Hindlimb muscle (tissue), 1 donor: ENCODE measurements around the gene HNRNPA3. TPM values are rescaled to one million over a fixed set of nuclear protein-coding genes. Genes with fewer than 3 reads are reported as not detected.
"Not testable (repeated sequence)": the region's sequence is repeated elsewhere in the genome, so short reads cannot be mapped to it uniquely, and the experiment has no call there.

Source experiments
- DNase-seq: peaks from one replicate; pipeline ENCODE4 v3.0.0-alpha.2; 2013
- polyA plus RNA-seq: library from polyadenylated mRNA; unstranded; fragments of 120-200 nt; gene quantifications from one replicate; pipeline ENCODE4 v1.2.1, GENCODE V29; 2013; ENCODE audit not compliant: insufficient read length

The HNRNPA3 gene
- polyA plus RNA-seq, 1 donor = 290 TPM

DNA sequence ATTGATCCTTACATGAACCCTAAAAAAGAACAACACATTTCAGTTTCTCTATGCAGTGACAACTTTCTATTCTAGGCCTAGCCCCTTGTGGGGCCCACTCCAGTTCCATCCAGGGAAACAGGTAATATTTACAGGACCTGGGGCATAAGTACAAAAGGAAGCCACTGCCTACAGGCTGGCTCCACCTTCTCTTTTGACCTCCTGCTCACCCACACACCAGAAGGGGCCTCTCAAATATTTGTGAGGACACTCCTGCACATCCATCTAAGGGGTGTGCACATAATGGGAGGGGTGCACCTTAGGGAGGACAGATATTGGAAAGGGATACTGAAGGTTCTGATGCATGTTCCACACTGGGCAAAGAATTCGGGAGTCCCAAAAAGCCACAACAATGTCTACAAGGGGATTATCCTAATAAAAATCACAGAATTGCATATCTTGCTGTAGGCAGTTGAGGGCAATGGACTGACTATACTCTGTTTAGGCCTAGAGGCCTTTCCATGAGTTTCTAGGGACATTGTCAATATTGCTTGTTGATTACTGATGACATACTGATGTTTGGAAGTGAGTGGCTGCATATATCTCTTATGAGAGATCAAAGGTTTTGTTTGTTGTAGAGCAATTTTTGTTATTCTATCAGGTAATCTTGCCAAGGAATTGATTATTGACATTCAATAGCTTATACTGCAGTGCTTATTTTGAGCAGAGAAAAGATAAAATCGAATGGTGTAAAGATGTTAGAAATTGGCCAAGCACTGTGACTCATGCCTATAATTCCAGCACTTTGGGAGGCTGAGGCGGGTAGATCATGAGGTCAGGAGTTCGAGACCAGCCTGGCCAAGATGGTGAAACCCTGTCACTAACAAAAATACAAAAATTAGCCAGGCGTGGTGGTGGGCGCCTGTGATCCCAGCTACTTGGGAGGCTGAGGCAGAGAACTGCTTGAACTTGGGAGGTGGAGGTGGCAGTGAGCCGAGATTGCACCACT lies 23.8 kb upstream of the HNRNPA3 start:
- no peak for DNase-seq

GRCh38 chr2:177190941-177191340 lies 21.7 kb upstream of the HNRNPA3 start:
- no peak for DNase-seq

DNA sequence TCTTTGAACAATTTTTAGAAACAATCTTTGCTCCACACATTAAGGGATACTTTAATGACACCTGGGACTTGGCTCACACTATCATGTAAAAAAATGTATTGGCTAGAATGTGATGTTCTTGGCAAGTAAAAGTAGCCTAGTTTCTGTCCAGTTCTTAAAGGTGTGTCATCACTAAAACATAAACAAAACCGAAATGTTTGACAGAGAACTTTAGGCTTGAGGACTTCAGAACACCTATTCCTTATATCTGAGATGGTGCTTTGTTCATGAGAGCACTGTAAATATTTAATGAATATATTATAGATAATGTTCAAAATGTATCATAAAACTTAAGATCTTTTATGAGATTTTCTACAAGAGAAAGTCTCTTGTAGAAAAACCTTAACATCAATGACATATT lies 19.8 kb upstream of the HNRNPA3 start:
- no peak for DNase-seq

DNA sequence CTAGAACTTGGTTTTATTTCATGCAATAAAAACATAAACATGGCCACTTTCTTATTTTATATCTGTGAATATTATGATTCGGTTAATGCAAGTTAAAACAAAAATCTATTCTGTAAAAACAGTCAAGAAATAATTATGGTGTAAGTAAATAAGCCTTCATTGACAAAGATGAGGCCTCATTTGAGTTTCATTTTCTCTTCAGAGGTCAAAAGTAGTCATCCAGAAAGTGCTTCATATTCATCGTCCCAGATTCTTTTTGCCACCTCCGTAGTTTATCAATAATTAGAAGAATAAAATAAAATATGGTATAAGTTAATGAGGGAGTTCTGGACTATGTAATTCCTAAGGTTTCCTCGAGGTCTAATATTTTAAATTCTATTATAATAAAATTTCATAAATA lies 19.4 kb upstream of the HNRNPA3 start:
- DNase-seq = no peak

GRCh38 chr2:177195194-177195593 lies 17.4 kb upstream of the HNRNPA3 start:
- DNase-seq = no peak

DNA sequence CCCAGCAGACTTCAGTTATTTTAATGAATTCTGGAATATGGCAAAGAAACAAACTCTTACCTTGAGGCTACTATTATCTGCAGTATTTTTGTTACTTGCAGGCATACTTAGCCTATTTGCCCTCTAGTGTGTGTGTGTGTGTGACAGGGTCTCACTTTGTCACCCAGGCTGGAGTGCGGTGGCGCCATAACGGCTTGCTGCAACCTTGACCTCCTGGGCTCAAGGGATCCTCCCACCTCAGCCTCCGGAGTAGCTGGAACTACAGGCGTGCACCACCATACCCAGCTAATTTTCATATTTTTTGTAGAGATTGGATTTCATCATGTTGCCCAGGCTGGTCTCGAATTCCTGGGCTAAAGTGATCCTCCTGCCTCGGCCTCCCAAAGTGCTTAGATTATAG lies 12.2 kb upstream of the HNRNPA3 start:
- not testable (repeated sequence) for DNase-seq

DNA sequence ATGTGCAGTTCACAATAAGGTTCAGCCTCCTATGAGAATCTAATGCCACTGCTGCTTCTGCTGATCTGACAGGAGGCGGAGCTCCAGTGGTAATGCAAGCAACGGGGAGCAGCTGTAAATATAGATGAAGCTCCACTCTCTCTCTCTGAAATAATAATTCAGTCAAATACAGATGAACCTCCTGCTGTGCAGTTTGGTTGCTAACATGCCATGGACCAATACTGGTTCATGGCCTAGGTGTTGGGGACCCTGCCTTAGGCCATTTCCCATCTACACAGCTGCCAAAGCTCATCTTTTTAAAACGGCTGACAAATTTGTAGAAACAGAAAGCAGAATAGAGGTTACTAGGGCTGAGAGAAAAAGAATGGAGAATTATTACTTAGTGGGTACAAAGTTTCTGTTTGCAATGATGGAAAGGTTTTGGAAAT lies 10.7 kb upstream of the HNRNPA3 start:
- no peak for DNase-seq

- DNase-seq = no peak
These were observed 8.2 kb upstream of the HNRNPA3 start for GRCh38 chr2:177204417-177204816.

DNA sequence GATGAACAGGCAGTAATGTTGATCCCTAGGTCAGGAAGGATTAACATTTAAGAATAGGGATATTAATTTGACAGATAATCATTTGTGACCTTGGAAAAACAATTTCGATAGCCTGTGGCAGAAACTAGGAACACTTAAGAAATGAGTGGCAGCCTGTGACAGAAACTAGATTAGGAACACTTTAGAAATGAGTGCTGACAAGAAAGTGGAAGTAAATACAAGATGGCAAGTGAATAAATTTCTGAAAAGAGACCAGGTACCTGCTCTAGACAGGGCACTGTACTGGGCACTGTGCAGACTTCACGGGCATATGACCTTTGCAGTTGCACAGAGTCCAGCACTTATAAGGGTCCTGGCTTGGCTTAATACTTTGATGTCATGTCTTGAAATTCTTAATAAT lies 5.5 kb upstream of the HNRNPA3 start:
- no peak for DNase-seq

GRCh38 chr2:177211169-177211568 lies 1.4 kb upstream of the HNRNPA3 start:
- no peak for DNase-seq

DNA sequence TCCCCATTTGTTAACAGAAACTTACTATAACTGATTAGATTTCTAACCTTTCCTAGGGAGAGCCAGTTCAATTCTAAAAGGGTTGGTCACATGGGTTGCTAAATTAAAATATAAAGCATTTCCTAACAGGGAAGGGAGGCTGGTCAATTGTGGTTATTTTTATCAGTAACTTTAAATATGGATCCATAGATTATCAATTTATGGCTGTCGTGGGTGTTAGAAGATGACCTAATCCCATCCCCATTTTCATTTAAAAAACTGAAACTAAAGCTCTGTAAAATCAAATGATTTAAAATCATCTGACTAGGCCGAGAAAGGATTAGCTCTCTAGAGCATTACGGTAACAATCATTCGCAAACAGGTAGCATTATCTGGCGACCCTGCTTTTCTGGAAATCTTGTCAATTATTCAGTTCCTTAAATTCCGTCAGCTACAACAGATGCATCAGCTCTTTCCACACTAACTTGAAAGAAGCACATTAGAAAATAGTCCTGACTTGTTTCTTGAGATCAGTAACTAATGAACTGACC lies 953 bp upstream of the HNRNPA3 start:
- no peak for DNase-seq

DNA sequence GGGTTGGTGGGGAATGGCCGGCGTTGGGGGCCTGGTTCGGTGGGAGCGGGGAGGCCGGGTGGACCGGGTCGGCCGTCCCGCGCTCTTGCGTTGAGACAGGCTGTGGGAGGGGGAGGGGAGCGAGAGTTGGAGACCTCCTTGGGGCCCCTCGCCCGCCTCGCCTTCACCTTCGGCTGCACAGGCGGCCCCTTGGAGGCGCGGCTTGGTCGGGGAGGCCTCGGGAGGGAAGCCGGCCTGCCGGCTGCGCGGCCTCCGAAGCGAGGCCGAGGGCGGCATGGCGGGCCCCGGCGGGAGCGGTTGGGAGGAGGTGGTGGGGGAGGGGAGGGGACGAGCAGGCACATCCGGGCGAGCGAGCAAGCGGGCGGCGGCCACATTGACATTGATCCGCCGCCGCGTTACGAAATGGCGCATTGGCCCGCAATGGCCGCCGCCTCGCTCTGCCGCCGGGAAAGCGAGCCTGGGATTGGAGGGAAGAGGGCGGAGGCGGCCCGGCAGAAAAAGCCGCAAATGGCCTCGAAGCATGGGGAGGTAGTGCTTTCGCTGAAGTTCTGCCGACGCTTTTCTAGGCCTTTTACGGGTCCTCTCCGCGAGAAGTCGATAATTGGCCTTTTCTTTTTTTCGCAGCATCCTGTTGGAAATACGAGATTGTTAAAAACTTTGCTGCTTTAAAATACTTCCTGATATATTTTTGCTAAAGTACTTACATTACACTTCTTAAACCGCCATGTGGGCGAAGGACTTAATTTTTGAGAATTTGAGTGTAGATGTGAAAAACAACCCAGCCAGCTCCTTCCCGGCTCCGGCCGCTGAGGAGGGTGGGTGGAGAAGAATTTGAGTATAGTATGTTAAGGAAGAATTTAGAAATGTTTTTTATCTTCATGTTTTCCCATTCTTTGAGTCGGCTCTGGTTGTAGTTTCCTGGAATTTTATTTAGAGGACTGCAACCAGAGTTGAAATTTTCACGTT lies 580 bp downstream of the HNRNPA3 start:
- DNase-seq = peak; percentile 89

GRCh38 chr2:177217247-177217843 lies 4.8 kb downstream of the HNRNPA3 start:
- no peak for DNase-seq

GRCh38 chr2:177219787-177220186 lies 7.2 kb downstream of the HNRNPA3 start:
- not testable (repeated sequence) for DNase-seq

DNA sequence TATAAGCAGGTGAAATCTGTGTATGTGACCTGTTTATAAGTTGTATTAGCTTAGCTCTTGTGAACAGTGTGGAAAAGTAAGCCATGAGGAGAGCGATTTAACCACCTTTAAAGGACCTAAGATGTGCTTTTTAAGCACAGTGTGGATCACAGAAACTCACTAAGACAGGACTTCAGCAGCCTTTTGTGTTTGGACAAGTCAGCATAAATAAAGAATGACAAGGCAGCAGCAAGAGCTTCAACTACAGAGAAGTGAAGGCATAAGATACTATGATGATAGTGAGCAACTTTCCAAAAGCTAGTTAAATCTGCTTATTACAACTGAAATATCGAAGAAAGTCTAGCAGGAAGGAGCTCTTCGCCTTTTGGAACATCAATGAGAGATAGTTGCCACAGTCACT lies 8.9 kb downstream of the HNRNPA3 start:
- DNase-seq = no peak

GRCh38 chr2:177221970-177222369 lies 9.4 kb downstream of the HNRNPA3 start:
- DNase-seq = no peak

- not testable (repeated sequence) for DNase-seq
These were observed 10.8 kb downstream of the HNRNPA3 start for GRCh38 chr2:177223436-177223835.

DNA sequence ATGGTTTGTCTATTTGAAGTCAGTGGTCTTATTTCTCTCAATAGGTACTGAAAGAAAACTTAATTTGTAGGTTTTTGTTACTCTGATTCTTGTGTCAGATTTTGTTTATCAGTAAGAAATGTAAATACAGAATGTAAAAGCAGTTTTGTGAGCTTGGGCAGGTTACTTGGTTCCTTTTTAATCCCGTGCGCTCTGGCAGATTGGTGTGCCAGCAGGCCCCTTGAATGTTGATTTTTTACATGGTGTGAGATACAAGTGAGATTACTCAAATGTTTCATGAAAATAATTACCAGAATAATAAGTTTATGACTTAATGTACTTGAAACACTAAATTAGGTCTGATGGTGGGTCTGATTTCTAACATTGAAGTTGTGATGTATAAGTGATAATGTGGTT lies 13.4 kb downstream of the HNRNPA3 start:
- no peak for DNase-seq

GRCh38 chr2:177229442-177230242 lies 17.0 kb downstream of the HNRNPA3 start:
- DNase-seq = no peak

DNA sequence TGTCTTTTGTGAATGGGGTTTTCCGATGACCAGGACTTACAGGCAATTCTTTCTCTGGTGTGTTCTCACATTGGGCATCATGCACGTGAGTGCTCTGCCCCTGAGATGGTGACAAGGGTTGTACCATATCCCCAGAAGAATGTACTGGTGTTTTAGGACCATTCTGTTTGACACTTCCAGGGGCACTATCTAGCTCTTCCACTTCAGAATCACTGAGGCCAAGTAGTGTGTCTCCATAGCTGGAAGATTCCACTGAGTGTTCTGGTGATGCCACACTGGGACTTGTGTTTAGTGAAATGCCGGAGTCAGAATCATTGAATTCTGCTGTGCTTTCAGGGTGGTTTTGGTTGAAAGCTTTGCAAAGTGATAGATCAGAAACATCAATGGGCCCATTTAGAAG lies 18.7 kb downstream of the HNRNPA3 start:
- no peak for DNase-seq

DNA sequence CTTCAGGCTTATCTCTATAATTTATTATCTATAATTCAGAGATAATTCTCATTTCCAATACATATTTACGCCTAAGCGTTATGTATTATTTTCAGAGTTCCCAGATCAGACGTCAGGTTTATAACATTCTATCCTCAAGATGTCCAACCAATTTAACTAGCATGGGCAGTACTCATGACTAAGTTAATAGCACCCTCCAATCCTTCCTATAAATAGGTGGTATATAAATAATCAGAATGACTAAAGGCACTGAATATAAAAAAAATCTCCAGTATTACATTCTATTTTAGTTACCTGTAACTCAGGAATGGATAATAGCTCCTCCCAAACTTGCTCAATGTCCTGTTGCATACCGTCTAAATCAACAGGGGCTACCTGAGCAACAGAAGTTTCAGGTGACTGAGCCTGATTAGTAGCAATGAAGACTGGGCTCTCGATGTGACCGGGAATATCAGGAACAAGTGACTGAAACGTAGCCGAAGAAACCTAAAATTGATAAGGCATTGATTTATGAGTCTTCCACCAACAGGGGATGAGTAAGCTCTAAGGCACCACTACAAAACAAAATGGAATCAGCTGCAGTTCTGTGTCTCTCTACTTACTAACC lies 19.6 kb downstream of the HNRNPA3 start:
- DNase-seq = no peak
